HCT116 (cell line): ENCODE data around the gene EME1.

Experiments used
- CBX3 ChIP-seq: IDR thresholded peaks from 2 replicates; pipeline ENCODE4 v1.6.1; 2012; ENCODE audit warnings: low read depth
- CEBPB ChIP-seq: IDR thresholded peaks from 2 replicates; pipeline ENCODE4 v1.6.1; 2012; ENCODE audit warnings: low read depth
- EZH2 ChIP-seq: fragments of 200-600 bp; sonication (generic); IDR thresholded peaks from 2 replicates; pipeline ENCODE4 v1.6.1; 2017; ENCODE audit warnings: antibody characterized with exemption, mixed run types
- EZH2phosphoT487 ChIP-seq: fragments of 200-600 bp; IDR thresholded peaks from 2 replicates; pipeline ENCODE4 v1.6.1; 2018; ENCODE audit warnings: antibody characterized with exemption, borderline replicate concordance
- POLR2A ChIP-seq: IDR thresholded peaks from 2 replicates; pipeline ENCODE4 v1.7.0; 2011; ENCODE audit warnings: borderline replicate concordance; ENCODE audit not compliant: insufficient read depth, insufficient read length; ENCODE audit errors: extremely low read depth
- POLR2AphosphoS5 ChIP-seq: IDR thresholded peaks from 2 replicates; pipeline ENCODE4 v1.6.1; 2011; ENCODE audit warnings: mild to moderate bottlenecking, low read depth, low read length, moderate library complexity
- RAD21 ChIP-seq: IDR thresholded peaks from 2 replicates; pipeline ENCODE4 v1.6.1; 2012; ENCODE audit warnings: low read depth, mild to moderate bottlenecking
- SIN3A ChIP-seq: IDR thresholded peaks from 2 replicates; pipeline ENCODE4 v1.6.1; 2012; ENCODE audit warnings: low read depth
- SP1 ChIP-seq: IDR thresholded peaks from 2 replicates; pipeline ENCODE4 v1.6.1; 2012; ENCODE audit warnings: low read depth
- ZNF274 ChIP-seq: fragments of 200-500 bp; sonication (Bioruptor generic); IDR thresholded peaks from 2 replicates; pipeline ENCODE4 v1.6.1; 2014; ENCODE audit warnings: mild to moderate bottlenecking, low read depth, low read length, inconsistent platforms
- TF ChIP-seq, protein P1 (sequence below): IDR thresholded peaks from 2 replicates; pipeline ENCODE4 v1.6.1; 2012; ENCODE audit warnings: low read depth
- TF ChIP-seq, protein P2 (sequence below), 3 experiments: fragments of 200-600 bp in 1 of 3; sonication (generic) in 1 of 3; IDR thresholded peaks in 2 of 3; conservative IDR thresholded peaks in 1 of 3; 2 replicates each; pipeline ENCODE4 v1.5.1; 2012 to 2017; ENCODE audit warnings: low read depth in 2 of 3, low read length in 2 of 3, antibody characterized with exemption in 1 of 3, borderline replicate concordance in 1 of 3, control low read depth in 1 of 3, mild to moderate bottlenecking in 1 of 3, mixed read lengths in 1 of 3, mixed run types in 1 of 3, moderate library complexity in 1 of 3; ENCODE audit not compliant: insufficient read depth in 1 of 3
- TF ChIP-seq, protein P3 (sequence below): IDR thresholded peaks from 2 replicates; pipeline ENCODE4 v1.6.1; 2011; ENCODE audit warnings: mild to moderate bottlenecking, low read length, moderate library complexity; ENCODE audit not compliant: insufficient replicate concordance; ENCODE audit errors: extremely low read depth
- TF ChIP-seq, protein P4 (sequence below): IDR thresholded peaks from 2 replicates; pipeline ENCODE4 v1.6.1; 2012

DNA sequence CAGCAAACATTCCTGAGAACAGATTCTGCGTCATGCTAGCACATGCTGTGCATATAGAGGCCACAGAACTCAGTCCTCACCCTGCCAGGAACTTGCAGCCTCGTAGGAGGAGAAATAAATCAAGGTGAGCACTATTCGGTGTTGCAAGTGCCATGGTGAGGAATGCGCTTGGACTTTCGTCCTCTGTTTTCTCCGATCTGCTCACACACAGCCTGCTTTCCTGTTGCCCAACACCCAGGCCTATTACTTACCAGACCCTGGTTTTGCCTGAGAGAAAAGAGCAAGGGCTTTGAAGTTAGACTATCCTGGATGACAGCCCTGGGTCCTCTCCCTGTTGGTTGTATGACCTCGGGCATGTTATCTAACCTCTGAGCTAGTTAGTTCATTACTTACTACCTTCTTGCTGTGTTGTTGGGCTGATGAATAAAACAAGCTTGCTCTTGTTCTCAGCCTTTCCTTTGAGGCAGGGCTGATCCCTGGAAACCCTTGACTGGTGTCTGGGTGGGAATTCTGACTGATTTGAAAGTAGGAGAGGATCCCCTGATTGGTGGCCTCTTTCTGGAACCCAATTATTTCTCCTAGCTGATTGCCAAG, 55.9 kb downstream of the EME1 start:
- no peak for TF ChIP-seq CBX3
- TF ChIP-seq POLR2AphosphoS5, result no peak
- no peak for TF ChIP-seq SP1
- TF ChIP-seq EZH2phosphoT487, result no peak
- TF ChIP-seq, protein P1, sequence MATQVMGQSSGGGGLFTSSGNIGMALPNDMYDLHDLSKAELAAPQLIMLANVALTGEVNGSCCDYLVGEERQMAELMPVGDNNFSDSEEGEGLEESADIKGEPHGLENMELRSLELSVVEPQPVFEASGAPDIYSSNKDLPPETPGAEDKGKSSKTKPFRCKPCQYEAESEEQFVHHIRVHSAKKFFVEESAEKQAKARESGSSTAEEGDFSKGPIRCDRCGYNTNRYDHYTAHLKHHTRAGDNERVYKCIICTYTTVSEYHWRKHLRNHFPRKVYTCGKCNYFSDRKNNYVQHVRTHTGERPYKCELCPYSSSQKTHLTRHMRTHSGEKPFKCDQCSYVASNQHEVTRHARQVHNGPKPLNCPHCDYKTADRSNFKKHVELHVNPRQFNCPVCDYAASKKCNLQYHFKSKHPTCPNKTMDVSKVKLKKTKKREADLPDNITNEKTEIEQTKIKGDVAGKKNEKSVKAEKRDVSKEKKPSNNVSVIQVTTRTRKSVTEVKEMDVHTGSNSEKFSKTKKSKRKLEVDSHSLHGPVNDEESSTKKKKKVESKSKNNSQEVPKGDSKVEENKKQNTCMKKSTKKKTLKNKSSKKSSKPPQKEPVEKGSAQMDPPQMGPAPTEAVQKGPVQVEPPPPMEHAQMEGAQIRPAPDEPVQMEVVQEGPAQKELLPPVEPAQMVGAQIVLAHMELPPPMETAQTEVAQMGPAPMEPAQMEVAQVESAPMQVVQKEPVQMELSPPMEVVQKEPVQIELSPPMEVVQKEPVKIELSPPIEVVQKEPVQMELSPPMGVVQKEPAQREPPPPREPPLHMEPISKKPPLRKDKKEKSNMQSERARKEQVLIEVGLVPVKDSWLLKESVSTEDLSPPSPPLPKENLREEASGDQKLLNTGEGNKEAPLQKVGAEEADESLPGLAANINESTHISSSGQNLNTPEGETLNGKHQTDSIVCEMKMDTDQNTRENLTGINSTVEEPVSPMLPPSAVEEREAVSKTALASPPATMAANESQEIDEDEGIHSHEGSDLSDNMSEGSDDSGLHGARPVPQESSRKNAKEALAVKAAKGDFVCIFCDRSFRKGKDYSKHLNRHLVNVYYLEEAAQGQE, result no peak
- TF ChIP-seq, protein P2, sequence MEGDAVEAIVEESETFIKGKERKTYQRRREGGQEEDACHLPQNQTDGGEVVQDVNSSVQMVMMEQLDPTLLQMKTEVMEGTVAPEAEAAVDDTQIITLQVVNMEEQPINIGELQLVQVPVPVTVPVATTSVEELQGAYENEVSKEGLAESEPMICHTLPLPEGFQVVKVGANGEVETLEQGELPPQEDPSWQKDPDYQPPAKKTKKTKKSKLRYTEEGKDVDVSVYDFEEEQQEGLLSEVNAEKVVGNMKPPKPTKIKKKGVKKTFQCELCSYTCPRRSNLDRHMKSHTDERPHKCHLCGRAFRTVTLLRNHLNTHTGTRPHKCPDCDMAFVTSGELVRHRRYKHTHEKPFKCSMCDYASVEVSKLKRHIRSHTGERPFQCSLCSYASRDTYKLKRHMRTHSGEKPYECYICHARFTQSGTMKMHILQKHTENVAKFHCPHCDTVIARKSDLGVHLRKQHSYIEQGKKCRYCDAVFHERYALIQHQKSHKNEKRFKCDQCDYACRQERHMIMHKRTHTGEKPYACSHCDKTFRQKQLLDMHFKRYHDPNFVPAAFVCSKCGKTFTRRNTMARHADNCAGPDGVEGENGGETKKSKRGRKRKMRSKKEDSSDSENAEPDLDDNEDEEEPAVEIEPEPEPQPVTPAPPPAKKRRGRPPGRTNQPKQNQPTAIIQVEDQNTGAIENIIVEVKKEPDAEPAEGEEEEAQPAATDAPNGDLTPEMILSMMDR (IDR thresholded peaks at IDR 0.05 in 2 of 3, conservative IDR thresholded peaks at IDR 0.05 in 1 of 3; ENCODE audit: borderline replicate concordance in 1 of 3, insufficient read depth in 1 of 3, low read depth in 2 of 3, low read length in 2 of 3), result no peak
- TF ChIP-seq EZH2, result no peak
- no peak for TF ChIP-seq RAD21
- TF ChIP-seq, protein P3, sequence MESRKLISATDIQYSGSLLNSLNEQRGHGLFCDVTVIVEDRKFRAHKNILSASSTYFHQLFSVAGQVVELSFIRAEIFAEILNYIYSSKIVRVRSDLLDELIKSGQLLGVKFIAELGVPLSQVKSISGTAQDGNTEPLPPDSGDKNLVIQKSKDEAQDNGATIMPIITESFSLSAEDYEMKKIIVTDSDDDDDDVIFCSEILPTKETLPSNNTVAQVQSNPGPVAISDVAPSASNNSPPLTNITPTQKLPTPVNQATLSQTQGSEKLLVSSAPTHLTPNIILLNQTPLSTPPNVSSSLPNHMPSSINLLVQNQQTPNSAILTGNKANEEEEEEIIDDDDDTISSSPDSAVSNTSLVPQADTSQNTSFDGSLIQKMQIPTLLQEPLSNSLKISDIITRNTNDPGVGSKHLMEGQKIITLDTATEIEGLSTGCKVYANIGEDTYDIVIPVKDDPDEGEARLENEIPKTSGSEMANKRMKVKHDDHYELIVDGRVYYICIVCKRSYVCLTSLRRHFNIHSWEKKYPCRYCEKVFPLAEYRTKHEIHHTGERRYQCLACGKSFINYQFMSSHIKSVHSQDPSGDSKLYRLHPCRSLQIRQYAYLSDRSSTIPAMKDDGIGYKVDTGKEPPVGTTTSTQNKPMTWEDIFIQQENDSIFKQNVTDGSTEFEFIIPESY, result no peak
- TF ChIP-seq ZNF274, result no peak
- no peak for TF ChIP-seq SIN3A
- no peak for TF ChIP-seq POLR2A
- TF ChIP-seq, protein P4, sequence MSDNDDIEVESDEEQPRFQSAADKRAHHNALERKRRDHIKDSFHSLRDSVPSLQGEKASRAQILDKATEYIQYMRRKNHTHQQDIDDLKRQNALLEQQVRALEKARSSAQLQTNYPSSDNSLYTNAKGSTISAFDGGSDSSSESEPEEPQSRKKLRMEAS, result no peak
- no peak for TF ChIP-seq CEBPB
